ENCODE measurements around the gene BRICD5.
"Not testable (repeated sequence)": the region's sequence is repeated elsewhere in the genome, so short reads cannot be mapped to it uniquely, and the experiment has no call there.

Gene BRICD5

GRCh38 chr16:2210386-2211365 is at the start of gene BRICD5:
Gene BRICD5 (minus strand): TSS chr16:2210863. CDS start chr16:2210833, 30 bp downstream.
- DNase-seq (ENCODE audit: low read depth in 2 of 2): no peak

- no peak for DNase-seq (ENCODE audit: low read depth in 2 of 2)
Observed at GRCh38 chr16:2260250-2260649, 49.6 kb upstream of the BRICD5 start.

GRCh38 chr16:2258530-2258929 is 47.9 kb upstream of the BRICD5 start:
- DNase-seq (ENCODE audit: low read depth in 2 of 2): not testable (repeated sequence)

- no peak for DNase-seq (ENCODE audit: low read depth in 2 of 2)
Observed at GRCh38 chr16:2257726-2258125, 47.1 kb upstream of the BRICD5 start.

GRCh38 chr16:2256531-2257140 is 46.0 kb upstream of the BRICD5 start:
- DNase-seq (ENCODE audit: low read depth in 2 of 2): no peak

- DNase-seq (ENCODE audit: low read depth in 2 of 2): no peak
Observed at GRCh38 chr16:2253293-2253692, 42.6 kb upstream of the BRICD5 start.

GRCh38 chr16:2252806-2253148 is 42.1 kb upstream of the BRICD5 start:
- no peak for DNase-seq (ENCODE audit: low read depth in 2 of 2)

GRCh38 chr16:2251296-2252111 is 40.8 kb upstream of the BRICD5 start, which contains the start of gene ECI1:
Gene ECI1 (minus strand): TSS chr16:2251587. CDS start chr16:2251566, 21 bp downstream.
- DNase-seq (ENCODE audit: low read depth in 2 of 2): peak; percentile 62 to 67

- DNase-seq (ENCODE audit: low read depth in 2 of 2): peak in 1 of 2 donors; percentile 9
Observed at GRCh38 chr16:2250652-2251295, 40.1 kb upstream of the BRICD5 start.

- DNase-seq (ENCODE audit: low read depth in 2 of 2): no peak
Observed at GRCh38 chr16:2246301-2246885, 35.7 kb upstream of the BRICD5 start.

GRCh38 chr16:2244926-2245795 is 34.5 kb upstream of the BRICD5 start:
- DNase-seq (ENCODE audit: low read depth in 2 of 2): no peak

GRCh38 chr16:2244301-2244700 is 33.6 kb upstream of the BRICD5 start:
- DNase-seq (ENCODE audit: low read depth in 2 of 2): no peak

- DNase-seq (ENCODE audit: low read depth in 2 of 2): no peak
Observed at GRCh38 chr16:2243781-2244180, 33.1 kb upstream of the BRICD5 start.

GRCh38 chr16:2243031-2243528 is 32.4 kb upstream of the BRICD5 start:
- no peak for DNase-seq (ENCODE audit: low read depth in 2 of 2)

GRCh38 chr16:2242598-2242997 is 31.9 kb upstream of the BRICD5 start:
- no peak for DNase-seq (ENCODE audit: low read depth in 2 of 2)

- not testable (repeated sequence) for DNase-seq (ENCODE audit: low read depth in 2 of 2)
Observed at GRCh38 chr16:2240331-2240730, 29.7 kb upstream of the BRICD5 start.

- DNase-seq (ENCODE audit: low read depth in 2 of 2): no peak
Observed at GRCh38 chr16:2238838-2239675, 28.4 kb upstream of the BRICD5 start.

GRCh38 chr16:2238150-2238837 is 27.6 kb upstream of the BRICD5 start:
- DNase-seq (ENCODE audit: low read depth in 2 of 2): no peak

Data from stimulated activated CD8-positive, alpha-beta memory T cell treated with anti-CD3 and anti-CD28 coated beads, Interleukin-2, amount 100 ng/mL, for 1 hour (primary cell).